Measurements from ENCODE around the gene MINDY4. TPM values are rescaled to one million over a fixed set of nuclear protein-coding genes. Genes with fewer than 3 reads are reported as not detected.

The MINDY4 gene
- total and polyA plus RNA-seq, 8 donors: 8.0 to 56.0 (median 17.4) TPM

- TF ChIP-seq CTCF (IDR thresholded peaks at IDR 0.05): no peak
- H3K4me1 ChIP-seq: no peaks in the 10 kb centered on the region
- no peaks in the 10 kb centered on the region for H3K27me3 ChIP-seq
- intact Hi-C loops (cut with DNase I): no loop called here
- no peak overlapping the region for H3K27ac ChIP-seq
- H3K36me3 ChIP-seq: no peaks in the 10 kb centered on the region
- ATAC-seq (no peak), DNase-seq (peak in 1 of 4 donors; percentile 56)
- H3K4me3 ChIP-seq: no peak overlapping the region
- no peaks in the 10 kb centered on the region for H3K9me3 ChIP-seq
Observed at GRCh38 chr7:30861612-30862011, 90.4 kb downstream of the MINDY4 start.

DNA sequence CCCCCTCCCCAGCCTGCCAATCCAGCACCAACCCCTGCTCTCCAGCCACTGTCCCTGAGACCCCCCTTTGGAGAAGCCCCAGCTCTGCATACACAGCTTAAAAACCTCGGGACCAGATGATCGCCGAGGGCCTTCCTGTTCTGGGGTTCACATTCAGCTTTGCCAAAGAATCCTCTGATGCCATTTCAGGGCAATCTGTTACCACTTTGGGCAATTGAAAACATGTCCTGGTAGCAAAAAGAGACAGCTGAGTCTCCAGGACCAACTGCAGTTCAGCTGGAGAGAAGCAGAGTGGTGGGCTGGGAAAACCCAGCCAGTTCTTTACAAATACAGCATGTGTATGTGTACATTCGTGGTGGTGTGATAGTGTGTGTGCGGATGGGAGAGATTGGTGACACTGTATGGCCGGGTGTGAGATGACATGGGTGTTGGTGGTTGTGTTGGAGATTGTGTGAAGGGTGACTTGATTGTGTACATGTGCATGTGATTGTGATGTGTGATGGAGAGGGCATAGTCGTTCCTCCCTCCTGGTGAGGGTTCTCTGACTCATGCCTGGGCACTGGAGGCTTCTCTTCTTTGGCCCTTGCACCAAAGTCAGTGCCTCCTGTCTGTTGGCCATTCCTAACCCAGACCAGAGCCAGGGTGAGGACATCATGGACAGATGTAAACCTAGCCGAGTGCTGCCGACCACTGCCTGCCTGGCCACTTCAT is 91.9 kb downstream of the MINDY4 start:
- ATAC-seq (no peak), DNase-seq (peak in 1 of 4 donors; percentile 26)
- no peaks in the 10 kb centered on the region for H3K9me3 ChIP-seq
- H3K36me3 ChIP-seq: no peaks in the 10 kb centered on the region
- H3K4me1 ChIP-seq: peaks cover 0 to 3% of the 10 kb centered on the region in 2 donors
- no peak for TF ChIP-seq CTCF (IDR thresholded peaks at IDR 0.05)
- no peak overlapping the region for H3K27ac ChIP-seq
- intact Hi-C loops (cut with DNase I): no loop called here
- H3K4me3 ChIP-seq: no peak overlapping the region
- no peaks in the 10 kb centered on the region for H3K27me3 ChIP-seq

GRCh38 chr7:30863706-30864035 is 92.5 kb downstream of the MINDY4 start:
- H3K27ac ChIP-seq: no peak overlapping the region
- intact Hi-C loops (cut with DNase I): no loop called here
- no peaks in the 10 kb centered on the region for H3K36me3 ChIP-seq
- ATAC-seq (no peak), DNase-seq (peak in 1 of 4 donors; percentile 44)
- H3K27me3 ChIP-seq: no peaks in the 10 kb centered on the region
- H3K4me1 ChIP-seq: peaks cover 0 to 3% of the 10 kb centered on the region in 2 donors
- TF ChIP-seq CTCF (IDR thresholded peaks at IDR 0.05): no peak
- no peaks in the 10 kb centered on the region for H3K9me3 ChIP-seq
- H3K4me3 ChIP-seq: no peak overlapping the region

DNA sequence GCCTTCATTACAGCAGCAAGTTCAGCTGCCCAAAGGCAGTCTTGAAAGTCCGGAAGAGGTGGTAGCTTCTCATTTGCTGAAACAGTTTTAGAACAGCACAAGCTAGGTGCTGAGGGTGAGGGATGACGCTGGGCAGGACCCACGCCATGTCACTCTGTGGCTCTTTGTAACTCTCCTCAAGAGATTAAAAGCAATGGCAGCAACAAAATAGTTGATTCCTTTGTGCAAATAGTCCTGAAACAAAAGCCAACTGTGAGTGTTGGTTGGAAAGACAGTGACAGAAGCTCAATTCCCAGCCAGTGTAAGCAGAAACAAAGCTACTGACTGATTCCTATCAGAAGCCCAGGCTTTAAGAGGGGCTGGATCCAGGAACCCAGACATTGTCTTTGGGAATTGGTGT is 92.9 kb downstream of the MINDY4 start:
- no peak for ATAC-seq
- Histone ChIP-seq H3K4me3 (no peak overlapping the region), H3K27me3 (no peaks in the 10 kb centered on the region), H3K36me3 (no peaks in the 10 kb centered on the region), H3K27ac (no peak overlapping the region), H3K9me3 (no peaks in the 10 kb centered on the region), H3K4me1 (peaks cover 0 to 3% of the 10 kb centered on the region in 2 donors)
- intact Hi-C loops (cut with DNase I): no loop called here
- no peak for DNase-seq
- TF ChIP-seq CTCF (IDR thresholded peaks at IDR 0.05): no peak

DNA sequence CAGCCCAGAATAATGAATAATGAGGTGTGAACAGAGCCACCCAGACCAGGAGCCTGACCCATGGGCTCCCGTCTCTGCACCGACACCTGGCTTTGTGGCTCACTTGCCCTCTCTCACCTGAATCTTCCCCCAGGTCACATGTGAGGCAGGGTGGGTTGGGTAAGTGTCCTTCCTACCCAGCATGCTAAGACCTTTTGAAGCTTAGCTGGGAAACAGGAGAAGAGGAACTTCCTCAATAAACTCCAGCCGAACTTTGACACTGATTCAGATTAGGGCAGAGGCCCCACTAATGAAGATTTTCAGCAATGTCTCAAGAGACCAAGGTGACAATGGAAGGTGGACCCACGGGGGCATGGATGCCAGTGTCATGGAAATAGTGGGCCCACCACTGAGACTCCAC is 93.9 kb downstream of the MINDY4 start:
- Histone ChIP-seq H3K4me1 (peaks cover 0 to 3% of the 10 kb centered on the region in 2 donors), H3K27me3 (no peaks in the 10 kb centered on the region), H3K9me3 (no peaks in the 10 kb centered on the region), H3K4me3 (no peak overlapping the region), H3K27ac (no peak overlapping the region), H3K36me3 (no peaks in the 10 kb centered on the region)
- DNase-seq (peak in 1 of 4 donors; percentile 0), ATAC-seq (no peak)
- intact Hi-C loops (cut with DNase I): no loop called here
- no peak for TF ChIP-seq CTCF (IDR thresholded peaks at IDR 0.05)
